ENCODE data around the gene ABI2.
"Not testable (repeated sequence)": the region's sequence is repeated elsewhere in the genome, so short reads cannot be mapped to it uniquely, and the experiment has no call there.

The ABI2 gene

DNA sequence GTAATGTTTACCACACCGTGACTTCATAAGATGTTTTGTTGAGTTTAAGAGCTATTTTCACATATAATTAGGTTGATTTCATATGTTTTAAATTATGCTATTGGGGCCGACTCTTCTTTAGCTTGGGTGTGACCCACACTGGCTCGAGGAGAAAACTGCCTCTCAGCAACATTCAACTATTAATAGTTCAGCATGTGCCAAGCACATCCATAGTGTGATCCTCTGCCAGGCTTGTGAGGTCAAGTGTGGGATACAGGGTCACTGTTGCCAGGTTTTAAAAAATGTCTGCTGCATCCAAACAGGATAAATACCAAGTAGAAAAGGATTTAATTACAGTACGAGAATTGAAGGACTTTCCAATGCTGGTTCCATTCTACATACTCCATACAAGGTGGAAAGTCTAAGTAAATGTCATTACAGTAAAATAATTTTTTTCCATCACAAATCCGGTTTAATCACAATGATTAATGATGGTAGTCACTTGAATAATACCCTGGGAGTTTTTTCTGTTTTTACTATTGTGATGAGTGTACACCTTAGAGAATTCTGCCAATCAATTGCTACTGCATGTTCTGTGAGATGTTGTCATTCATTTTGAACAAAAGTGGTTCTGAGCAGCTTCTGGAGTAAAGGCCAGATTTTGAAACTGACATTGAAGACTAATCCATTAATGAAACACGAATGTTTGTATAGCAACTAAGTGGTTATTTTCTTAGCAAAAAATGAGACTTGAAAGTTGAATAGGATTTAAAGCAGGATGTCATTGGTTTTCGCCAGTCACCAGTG, 84.5 kb downstream of the ABI2 start:
- Histone ChIP-seq H3K9me3 (ENCODE audit: low read length) (peaks cover under 1% of the 10 kb centered on the region), H3K4me3 (ENCODE audit: low read length) (no peak overlapping the region), H3K27me3 (ENCODE audit: insufficient read depth, low read length) (no peaks in the 10 kb centered on the region), H2AFZ (ENCODE audit: low read depth, low read length) (no peak overlapping the region), H3K36me3 (ENCODE audit: insufficient read depth, low read length) (peaks cover 72% of the 10 kb centered on the region), H3K4me1 (ENCODE audit: insufficient read depth, low read length) (no peaks in the 10 kb centered on the region)

DNA sequence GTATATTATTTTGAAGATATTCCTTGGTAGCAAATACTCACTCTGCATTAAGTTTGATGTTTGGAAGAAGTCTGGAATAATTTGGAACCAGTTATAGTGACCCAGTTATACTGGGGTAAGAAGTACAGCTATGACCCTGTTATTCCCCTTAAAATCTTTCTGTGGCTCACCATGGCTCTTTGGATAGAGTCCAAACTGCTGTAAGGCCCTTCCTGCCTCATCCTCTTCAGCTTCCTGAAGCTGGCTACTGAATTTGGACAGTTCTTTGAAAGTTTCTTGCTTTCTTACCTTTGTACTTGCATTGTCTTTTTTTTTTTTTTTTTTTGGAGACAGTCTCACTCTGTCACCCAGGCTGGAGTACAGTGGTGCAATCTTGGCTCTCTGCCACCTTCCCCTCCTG, 85.6 kb downstream of the ABI2 start:
- Histone ChIP-seq H3K27me3 (ENCODE audit: insufficient read depth, low read length) (no peaks in the 10 kb centered on the region), H3K4me3 (ENCODE audit: low read length) (no peak overlapping the region), H2AFZ (ENCODE audit: low read depth, low read length) (no peak overlapping the region), H3K36me3 (ENCODE audit: insufficient read depth, low read length) (peaks cover 77% of the 10 kb centered on the region), H3K4me1 (ENCODE audit: insufficient read depth, low read length) (no peaks in the 10 kb centered on the region), H3K9me3 (ENCODE audit: low read length) (peaks cover 8% of the 10 kb centered on the region)

DNA sequence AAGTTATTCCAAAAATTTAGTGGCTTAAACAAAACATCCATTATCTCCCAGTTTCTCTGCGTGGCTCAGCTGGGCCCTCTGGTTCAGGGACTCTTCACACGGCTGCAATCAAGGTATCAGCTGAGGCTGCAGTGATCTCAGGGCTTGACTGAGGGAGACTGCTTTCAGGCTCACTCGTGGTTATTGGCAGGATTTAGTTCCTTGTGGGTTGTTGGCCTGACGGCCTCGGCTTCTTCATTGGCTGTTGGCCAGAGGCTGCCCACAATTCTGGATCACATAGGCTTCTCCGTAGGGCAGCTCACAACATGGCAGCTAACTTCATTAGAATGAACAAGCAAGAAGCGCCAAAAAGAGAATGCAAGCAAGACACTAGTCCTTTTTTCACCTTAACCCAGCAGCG, 90.1 kb downstream of the ABI2 start:
- no peak overlapping the region for H2AFZ ChIP-seq (ENCODE audit: low read depth, low read length)
- H3K27me3 ChIP-seq (ENCODE audit: insufficient read depth, low read length): no peaks in the 10 kb centered on the region
- peaks cover 8% of the 10 kb centered on the region for H3K9me3 ChIP-seq (ENCODE audit: low read length)
- no peaks in the 10 kb centered on the region for H3K4me1 ChIP-seq (ENCODE audit: insufficient read depth, low read length)
- H3K4me3 ChIP-seq (ENCODE audit: low read length): no peak overlapping the region
- H3K36me3 ChIP-seq (ENCODE audit: insufficient read depth, low read length): peaks cover 70% of the 10 kb centered on the region

DNA sequence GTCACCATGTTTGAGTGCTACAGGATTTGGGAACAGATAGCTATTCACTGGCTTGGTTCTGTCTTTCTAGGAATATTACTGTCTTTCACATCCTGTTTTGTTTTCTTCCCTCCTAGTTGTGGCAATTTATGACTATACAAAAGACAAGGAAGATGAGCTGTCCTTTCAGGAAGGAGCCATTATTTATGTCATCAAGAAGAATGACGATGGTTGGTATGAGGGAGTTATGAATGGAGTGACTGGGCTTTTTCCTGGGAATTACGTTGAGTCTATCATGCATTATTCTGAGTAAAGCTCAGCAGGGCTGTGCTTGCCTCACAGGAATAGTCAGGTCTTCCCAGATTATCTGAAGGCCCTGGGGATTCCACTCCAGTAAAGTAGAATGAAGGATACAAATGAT, 98.9 kb downstream of the ABI2 start:
- Histone ChIP-seq H3K36me3 (ENCODE audit: insufficient read depth, low read length) (peaks cover 66% of the 10 kb centered on the region), H2AFZ (ENCODE audit: low read depth, low read length) (no peak overlapping the region), H3K4me3 (ENCODE audit: low read length) (no peak overlapping the region), H3K4me1 (ENCODE audit: insufficient read depth, low read length) (no peaks in the 10 kb centered on the region), H3K27me3 (ENCODE audit: insufficient read depth, low read length) (no peaks in the 10 kb centered on the region), H3K9me3 (ENCODE audit: low read length) (no peaks in the 10 kb centered on the region)

DNA sequence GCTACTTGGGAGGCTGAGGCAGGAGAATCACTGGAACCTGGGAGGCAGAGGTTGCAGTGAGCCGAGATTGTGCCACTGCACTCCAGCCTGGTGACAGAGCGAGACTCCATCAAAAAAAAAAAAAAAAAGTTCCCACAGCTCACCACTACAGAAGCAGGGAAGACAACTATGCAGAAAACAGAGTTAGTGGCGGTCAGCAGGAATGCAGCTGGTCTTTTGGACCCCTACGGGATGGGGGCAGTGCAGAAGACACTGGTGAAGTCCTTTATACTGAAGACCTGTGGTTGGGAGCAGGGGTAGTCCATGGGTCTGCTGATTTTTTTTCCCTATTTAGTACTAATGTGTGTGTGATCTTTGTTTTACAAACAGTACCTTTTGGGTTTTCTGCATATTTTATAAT, 101.4 kb downstream of the ABI2 start:
- not testable (repeated sequence) for H2AFZ ChIP-seq (ENCODE audit: low read depth, low read length); H3K9me3 ChIP-seq (ENCODE audit: low read length); H3K4me1 ChIP-seq (ENCODE audit: insufficient read depth, low read length); H3K27me3 ChIP-seq (ENCODE audit: insufficient read depth, low read length); H3K4me3 ChIP-seq (ENCODE audit: low read length)
- H3K36me3 ChIP-seq (ENCODE audit: insufficient read depth, low read length): peaks cover 59% of the 10 kb centered on the region

DNA sequence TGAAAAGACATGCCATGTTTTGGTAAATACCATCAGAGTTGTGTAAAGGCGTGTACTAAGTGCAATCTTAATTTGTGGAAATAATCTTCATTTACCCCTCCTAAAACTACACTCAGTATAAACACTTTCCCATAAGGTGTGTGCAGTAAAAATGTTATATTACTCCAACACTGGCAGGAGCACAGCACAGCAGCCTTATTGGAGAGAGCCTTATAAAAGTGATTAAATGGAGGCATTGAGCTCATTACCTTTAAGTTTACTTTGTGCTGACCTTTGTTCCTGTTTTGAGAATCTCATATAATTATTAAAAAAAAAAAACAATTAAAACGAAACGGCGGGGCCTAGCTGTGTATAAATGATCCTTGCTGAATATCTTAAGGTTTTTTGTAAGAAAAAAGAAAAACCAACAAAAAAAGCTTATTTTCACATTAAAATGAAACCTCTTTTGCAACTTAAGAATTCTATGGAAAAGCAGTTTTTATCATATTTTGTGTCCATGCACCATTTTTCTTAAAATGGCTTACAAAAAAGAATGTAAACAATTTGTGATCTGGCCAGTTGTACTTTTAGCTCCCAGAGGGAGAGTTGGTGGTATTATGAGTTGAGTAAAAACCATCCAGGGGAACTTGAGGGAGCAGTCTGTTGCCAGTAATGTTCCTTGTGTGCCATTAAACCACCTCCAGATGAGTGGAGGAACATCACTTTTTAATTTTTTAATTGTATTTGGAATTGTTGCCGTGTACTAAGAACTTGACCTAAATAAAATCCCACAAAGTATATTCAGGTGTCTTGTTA, 103.4 kb downstream of the ABI2 start:
- Histone ChIP-seq H3K36me3 (ENCODE audit: insufficient read depth, low read length) (peaks cover 61% of the 10 kb centered on the region), H3K4me1 (ENCODE audit: insufficient read depth, low read length) (no peaks in the 10 kb centered on the region), H3K4me3 (ENCODE audit: low read length) (no peak overlapping the region), H2AFZ (ENCODE audit: low read depth, low read length) (no peak overlapping the region), H3K9me3 (ENCODE audit: low read length) (no peaks in the 10 kb centered on the region), H3K27me3 (ENCODE audit: insufficient read depth, low read length) (no peaks in the 10 kb centered on the region)

DNA sequence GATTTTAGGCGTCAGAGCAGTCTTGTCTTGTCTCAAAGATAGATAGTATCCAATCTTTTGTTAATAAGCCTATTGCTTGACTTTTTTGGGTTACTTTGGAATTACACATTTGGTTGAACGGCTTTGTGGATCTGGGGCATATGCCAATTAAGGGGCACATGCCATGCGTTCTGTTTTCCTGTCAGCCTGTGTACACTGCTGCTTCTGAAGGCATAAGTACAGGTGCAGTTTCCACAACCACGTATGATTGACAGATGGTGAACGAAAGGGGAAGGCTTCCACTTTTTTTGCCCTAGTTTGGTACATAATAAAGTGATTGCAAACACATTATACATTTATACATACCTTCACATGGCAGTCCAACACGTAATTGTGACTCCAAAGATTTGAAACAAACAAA, 104.6 kb downstream of the ABI2 start:
- H3K4me1 ChIP-seq (ENCODE audit: insufficient read depth, low read length): no peaks in the 10 kb centered on the region
- no peaks in the 10 kb centered on the region for H3K27me3 ChIP-seq (ENCODE audit: insufficient read depth, low read length)
- no peak overlapping the region for H2AFZ ChIP-seq (ENCODE audit: low read depth, low read length)
- no peaks in the 10 kb centered on the region for H3K9me3 ChIP-seq (ENCODE audit: low read length)
- H3K4me3 ChIP-seq (ENCODE audit: low read length): no peak overlapping the region
- H3K36me3 ChIP-seq (ENCODE audit: insufficient read depth, low read length): peaks cover 57% of the 10 kb centered on the region

DNA sequence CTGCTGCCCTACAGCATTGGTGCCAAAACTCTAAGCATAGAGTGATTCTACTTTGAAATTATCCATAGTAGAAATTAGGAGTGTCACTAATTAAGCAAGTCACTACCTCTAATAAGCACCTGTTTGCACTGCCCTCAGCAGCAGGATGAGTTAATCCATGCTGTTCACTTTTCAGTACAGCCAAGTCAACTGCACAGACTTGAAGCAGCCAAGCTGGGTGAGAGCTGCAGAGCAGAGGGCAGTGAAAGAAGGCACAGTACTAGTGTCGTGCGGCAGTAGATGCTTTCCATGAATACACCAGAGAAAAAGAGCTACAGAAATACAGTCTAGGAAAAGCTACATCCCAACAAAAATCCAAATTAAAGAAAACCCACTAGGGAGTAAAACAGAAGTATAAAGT, 108.3 kb downstream of the ABI2 start:
- Histone ChIP-seq H3K36me3 (ENCODE audit: insufficient read depth, low read length) (peaks cover 60% of the 10 kb centered on the region), H3K9me3 (ENCODE audit: low read length) (no peaks in the 10 kb centered on the region), H2AFZ (ENCODE audit: low read depth, low read length) (no peak overlapping the region), H3K4me3 (ENCODE audit: low read length) (no peak overlapping the region), H3K27me3 (ENCODE audit: insufficient read depth, low read length) (no peaks in the 10 kb centered on the region), H3K4me1 (ENCODE audit: insufficient read depth, low read length) (no peaks in the 10 kb centered on the region)

DNA sequence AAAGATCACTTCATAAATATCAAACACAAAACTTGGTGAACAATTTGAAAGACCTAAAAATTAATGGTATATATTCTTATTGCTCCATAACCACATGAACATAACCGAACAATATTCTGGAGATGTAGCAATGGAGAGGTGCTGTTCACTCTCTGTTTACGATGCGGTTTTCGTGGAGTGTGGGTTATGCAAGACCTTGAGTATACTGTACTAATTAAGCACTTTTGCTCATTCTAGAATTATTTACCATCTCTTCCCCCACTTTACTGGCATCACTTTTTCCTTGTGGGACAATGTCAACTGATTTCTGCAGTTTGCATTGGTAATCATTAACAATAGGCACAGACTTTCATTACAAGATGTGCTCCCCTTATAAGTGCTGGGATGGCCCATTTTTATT, 109.3 kb downstream of the ABI2 start:
- H2AFZ ChIP-seq (ENCODE audit: low read depth, low read length): no peak overlapping the region
- peaks cover 63% of the 10 kb centered on the region for H3K36me3 ChIP-seq (ENCODE audit: insufficient read depth, low read length)

DNA sequence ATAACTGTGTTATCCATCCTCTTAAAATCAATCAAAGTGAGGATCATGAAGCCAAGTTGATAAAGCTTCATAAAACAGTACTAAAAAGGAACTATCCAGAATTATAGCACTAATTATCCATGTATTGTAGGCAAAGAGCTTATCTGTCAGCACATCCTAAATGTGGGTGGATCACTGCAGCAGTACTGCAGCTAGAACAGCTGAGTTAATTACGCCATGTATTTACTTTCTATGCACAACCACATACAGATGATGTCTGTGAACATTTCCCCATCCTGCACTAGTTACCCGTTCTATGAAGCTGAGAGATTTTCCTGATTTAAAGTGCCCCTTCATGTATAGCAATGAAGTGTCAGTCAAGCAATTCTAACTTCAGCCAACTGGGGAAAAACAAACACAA, 110.3 kb downstream of the ABI2 start:
- H3K36me3 ChIP-seq (ENCODE audit: insufficient read depth, low read length): peaks cover 68% of the 10 kb centered on the region
- no peak overlapping the region for H2AFZ ChIP-seq (ENCODE audit: low read depth, low read length)
- H3K9me3 ChIP-seq (ENCODE audit: low read length): no peaks in the 10 kb centered on the region
- no peak overlapping the region for H3K4me3 ChIP-seq (ENCODE audit: low read length)
- no peaks in the 10 kb centered on the region for H3K27me3 ChIP-seq (ENCODE audit: insufficient read depth, low read length)
- H3K4me1 ChIP-seq (ENCODE audit: insufficient read depth, low read length): no peaks in the 10 kb centered on the region

More for the DNA sequence above, 109.3 kb downstream of the ABI2 start:
- Histone ChIP-seq H3K9me3 (ENCODE audit: low read length) (no peaks in the 10 kb centered on the region), H3K4me1 (ENCODE audit: insufficient read depth, low read length) (no peaks in the 10 kb centered on the region), H3K4me3 (ENCODE audit: low read length) (no peak overlapping the region), H3K27me3 (ENCODE audit: insufficient read depth, low read length) (no peaks in the 10 kb centered on the region)

DNA sequence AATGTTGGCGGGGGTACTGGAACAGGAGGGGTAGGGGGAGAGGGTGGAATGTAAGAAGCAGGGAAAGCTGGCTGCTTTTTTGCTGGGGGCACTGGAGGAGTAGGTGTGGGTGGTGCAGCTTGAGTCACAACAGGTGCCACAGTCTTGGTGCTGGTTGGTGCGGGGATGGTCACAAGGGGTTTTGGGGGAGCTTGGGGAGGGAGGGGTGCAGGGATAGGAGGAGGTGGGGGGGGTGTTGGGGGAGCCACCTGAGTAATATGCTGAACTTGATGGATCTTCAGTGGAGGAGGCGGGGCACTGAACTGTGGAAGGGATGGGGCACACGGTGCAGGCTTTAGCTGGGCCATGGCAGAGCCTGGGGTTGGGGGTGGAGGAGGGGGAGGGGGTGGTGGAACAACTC, 112.5 kb downstream of the ABI2 start:
- peaks cover 65% of the 10 kb centered on the region for H3K36me3 ChIP-seq (ENCODE audit: insufficient read depth, low read length)
- no peaks in the 10 kb centered on the region for H3K9me3 ChIP-seq (ENCODE audit: low read length)
- H3K4me1 ChIP-seq (ENCODE audit: insufficient read depth, low read length): no peaks in the 10 kb centered on the region
- no peaks in the 10 kb centered on the region for H3K27me3 ChIP-seq (ENCODE audit: insufficient read depth, low read length)
- no peak overlapping the region for H3K4me3 ChIP-seq (ENCODE audit: low read length)
- H2AFZ ChIP-seq (ENCODE audit: low read depth, low read length): no peak overlapping the region

DNA sequence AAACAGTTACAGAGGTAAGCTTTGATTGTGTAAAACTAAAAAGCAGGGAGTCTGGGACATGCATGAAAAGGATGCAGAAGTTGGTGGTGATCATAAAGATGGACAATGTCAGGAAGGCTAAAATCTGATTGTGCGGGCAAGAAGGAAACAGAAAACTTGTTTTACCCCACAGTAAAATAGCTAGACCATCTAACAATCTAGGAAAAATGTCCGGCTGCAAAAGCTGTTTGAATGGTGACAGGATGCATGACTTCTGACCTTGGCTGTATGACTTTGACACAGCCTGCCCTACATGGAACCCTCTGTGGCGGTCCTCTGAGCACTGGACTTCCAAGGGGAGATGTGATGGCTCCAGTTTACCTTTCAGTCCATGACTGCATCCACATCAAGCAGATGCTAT, 113.3 kb downstream of the ABI2 start:
- H2AFZ ChIP-seq (ENCODE audit: low read depth, low read length): no peak overlapping the region
- peaks cover 70% of the 10 kb centered on the region for H3K36me3 ChIP-seq (ENCODE audit: insufficient read depth, low read length)
- no peaks in the 10 kb centered on the region for H3K27me3 ChIP-seq (ENCODE audit: insufficient read depth, low read length)
- no peaks in the 10 kb centered on the region for H3K4me1 ChIP-seq (ENCODE audit: insufficient read depth, low read length)
- H3K4me3 ChIP-seq (ENCODE audit: low read length): no peak overlapping the region
- no peaks in the 10 kb centered on the region for H3K9me3 ChIP-seq (ENCODE audit: low read length)

DNA sequence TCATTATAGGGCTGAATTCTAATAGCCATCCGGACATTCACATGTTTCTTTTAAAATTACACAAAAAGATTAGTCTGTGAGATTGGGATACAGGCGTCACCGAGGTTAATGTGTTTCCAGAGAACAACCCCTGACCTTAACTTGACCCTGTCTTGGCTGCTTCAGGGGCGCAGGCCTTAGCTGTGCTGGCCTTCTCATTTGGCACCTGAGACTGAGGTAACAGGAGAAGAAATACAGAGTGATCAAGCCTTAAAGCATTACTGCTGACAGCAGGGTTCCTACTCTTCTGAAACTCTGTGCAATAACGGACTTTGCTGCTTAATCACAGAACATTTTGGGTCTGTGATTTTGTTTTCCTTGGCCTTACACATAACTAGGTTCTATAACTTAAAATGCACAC, 114.3 kb downstream of the ABI2 start:
- peaks cover 72% of the 10 kb centered on the region for H3K36me3 ChIP-seq (ENCODE audit: insufficient read depth, low read length)

More for the DNA sequence above, 114.3 kb downstream of the ABI2 start:
- Histone ChIP-seq H3K4me1 (ENCODE audit: insufficient read depth, low read length) (no peaks in the 10 kb centered on the region), H2AFZ (ENCODE audit: low read depth, low read length) (no peak overlapping the region), H3K9me3 (ENCODE audit: low read length) (no peaks in the 10 kb centered on the region), H3K4me3 (ENCODE audit: low read length) (no peak overlapping the region), H3K27me3 (ENCODE audit: insufficient read depth, low read length) (no peaks in the 10 kb centered on the region)
